Measurements from ENCODE around the gene MYO1H.

DNA sequence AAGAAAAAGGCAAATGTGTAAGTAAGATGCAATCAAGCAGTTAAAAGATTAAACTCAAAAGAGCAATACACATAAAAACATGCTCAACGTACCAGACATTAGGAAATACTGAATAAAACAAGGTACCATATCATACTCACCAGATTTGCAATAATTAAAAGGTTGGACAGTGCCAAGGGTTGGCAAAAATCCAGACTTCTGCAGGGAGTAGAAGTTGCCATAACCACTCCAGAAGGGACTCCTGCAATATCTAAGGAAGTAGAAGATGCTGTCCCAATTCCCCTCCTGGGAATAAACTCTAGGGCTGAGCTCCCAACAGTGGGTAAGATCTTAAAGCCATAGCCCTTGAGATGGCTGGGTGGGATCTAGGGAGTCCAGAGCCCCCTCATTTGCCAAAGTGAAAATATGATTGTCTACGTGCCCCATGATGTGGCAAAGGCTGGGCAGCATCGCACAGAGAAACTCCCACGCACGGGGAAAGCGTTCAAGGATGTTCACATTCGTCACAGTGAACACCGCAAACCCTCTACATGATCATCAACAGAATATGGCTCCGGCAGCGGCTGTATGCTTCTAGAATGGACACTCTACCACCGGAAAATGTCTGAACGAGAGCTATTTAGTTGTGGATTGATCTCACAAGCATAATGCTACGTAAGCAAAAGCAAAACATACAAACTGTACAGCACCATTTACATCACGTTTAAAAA lies 117.1 kb downstream of the MYO1H start:
- TF ChIP-seq, protein P1, sequence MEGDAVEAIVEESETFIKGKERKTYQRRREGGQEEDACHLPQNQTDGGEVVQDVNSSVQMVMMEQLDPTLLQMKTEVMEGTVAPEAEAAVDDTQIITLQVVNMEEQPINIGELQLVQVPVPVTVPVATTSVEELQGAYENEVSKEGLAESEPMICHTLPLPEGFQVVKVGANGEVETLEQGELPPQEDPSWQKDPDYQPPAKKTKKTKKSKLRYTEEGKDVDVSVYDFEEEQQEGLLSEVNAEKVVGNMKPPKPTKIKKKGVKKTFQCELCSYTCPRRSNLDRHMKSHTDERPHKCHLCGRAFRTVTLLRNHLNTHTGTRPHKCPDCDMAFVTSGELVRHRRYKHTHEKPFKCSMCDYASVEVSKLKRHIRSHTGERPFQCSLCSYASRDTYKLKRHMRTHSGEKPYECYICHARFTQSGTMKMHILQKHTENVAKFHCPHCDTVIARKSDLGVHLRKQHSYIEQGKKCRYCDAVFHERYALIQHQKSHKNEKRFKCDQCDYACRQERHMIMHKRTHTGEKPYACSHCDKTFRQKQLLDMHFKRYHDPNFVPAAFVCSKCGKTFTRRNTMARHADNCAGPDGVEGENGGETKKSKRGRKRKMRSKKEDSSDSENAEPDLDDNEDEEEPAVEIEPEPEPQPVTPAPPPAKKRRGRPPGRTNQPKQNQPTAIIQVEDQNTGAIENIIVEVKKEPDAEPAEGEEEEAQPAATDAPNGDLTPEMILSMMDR (IDR thresholded peaks at IDR 0.05) = no peak
- TF ChIP-seq EP300 (IDR thresholded peaks at IDR 0.05) (no peak), POLR2AphosphoS5 (IDR thresholded peaks at IDR 0.05) (no peak)
